ENCODE data around the gene VSIG8. TPM values are rescaled to one million over a fixed set of nuclear protein-coding genes. Genes with fewer than 3 reads are reported as not detected.
A peak's percentile ranks its signal among the peaks of the same experiment; 100 is the strongest.
"Not testable (repeated sequence)": the region's sequence is repeated elsewhere in the genome, so short reads cannot be mapped to it uniquely, and the experiment has no call there.

VSIG8 gene, protein sequence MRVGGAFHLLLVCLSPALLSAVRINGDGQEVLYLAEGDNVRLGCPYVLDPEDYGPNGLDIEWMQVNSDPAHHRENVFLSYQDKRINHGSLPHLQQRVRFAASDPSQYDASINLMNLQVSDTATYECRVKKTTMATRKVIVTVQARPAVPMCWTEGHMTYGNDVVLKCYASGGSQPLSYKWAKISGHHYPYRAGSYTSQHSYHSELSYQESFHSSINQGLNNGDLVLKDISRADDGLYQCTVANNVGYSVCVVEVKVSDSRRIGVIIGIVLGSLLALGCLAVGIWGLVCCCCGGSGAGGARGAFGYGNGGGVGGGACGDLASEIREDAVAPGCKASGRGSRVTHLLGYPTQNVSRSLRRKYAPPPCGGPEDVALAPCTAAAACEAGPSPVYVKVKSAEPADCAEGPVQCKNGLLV
- under 1 TPM in 3 of 8 experiments, not detected in 5; 0.05 to 0.24 (median 0.15) TPM for total RNA-seq

GRCh38 chr1:159862557-159862956, at the start of gene VSIG8:
Gene VSIG8, minus strand, starts transcription at chr1:159862657. Its CDS starts 136 bp downstream, at chr1:159862521.
- in situ Hi-C loops (cut with MboI; ENCODE audit: low pct_unique_long_range_greater_than_20kb in 2 of 9, low sequenced_read_pairs in 9 of 9, unreplicated experiment in 9 of 9): no loop called here
- Histone ChIP-seq H3K27ac (no peak within 1 kb of the TSS), H3K4me1 (replicated peaks in 1 of 2) (peaks cover 0 to 3% of the 10 kb centered on the region in 2 donors), H3K4me3 (no peak within 1 kb of the TSS)
- 83% methylated on average over 1 of the region's 4 CpGs; no CpG with 5 or more reads in 8 of the 10 experiments for WGBS, 10 experiments
- no peak for ATAC-seq (replicated peaks in 6 of 8)

DNA sequence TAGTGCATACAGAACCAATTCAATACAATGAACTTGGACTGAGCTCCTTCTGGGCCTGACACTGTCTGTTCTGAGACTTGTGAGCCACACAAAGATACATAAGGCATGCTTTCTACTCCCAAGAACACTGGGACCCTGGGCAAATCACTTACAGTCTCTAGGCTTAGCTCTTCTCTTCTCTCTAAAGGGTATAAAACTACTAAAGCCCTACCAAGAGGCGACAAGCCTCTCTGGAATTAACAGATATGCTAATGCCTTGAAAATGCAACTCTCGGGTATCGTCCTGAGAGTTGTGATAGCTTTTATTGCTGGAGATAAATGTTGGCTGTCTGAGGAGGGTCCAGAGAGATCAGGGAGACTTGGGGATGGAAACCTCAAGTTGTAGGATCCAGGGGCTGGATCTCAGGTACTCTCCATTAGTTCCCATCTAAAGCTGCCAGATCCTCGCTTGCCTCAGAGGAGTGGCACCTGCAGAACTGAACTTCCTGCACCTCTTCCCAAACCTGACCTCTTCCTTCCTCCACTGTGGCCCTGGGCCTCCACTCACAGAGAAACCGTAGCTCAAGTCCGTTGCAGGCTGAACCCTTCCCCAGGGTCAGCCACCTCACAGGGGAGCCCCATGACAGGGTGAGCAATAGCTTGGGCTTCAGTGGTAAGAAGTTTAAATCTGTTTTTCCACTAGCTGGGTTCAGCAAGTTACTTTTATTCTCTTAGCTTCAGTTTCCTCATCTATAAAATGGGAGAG, 49.0 kb upstream of the VSIG8 start:
- Histone ChIP-seq H3K27ac (no peak overlapping the region), H3K4me3 (no peak overlapping the region), H3K4me1 (replicated peaks in 1 of 2) (peaks cover 11 to 17% of the 10 kb centered on the region in 2 donors)
- no peak for ATAC-seq (replicated peaks in 6 of 8)
- 66 to 84% (median 82%) methylated on average over 2 to 6 of the region's 6 CpGs; no CpG with 5 or more reads in 5 of the 10 experiments for WGBS, 10 experiments
- in situ Hi-C loops (cut with MboI; ENCODE audit: low pct_unique_long_range_greater_than_20kb in 2 of 9, low sequenced_read_pairs in 9 of 9, unreplicated experiment in 9 of 9): no loop called here

GRCh38 chr1:159908031-159908940, 45.8 kb upstream of the VSIG8 start:
- Histone ChIP-seq H3K27ac (no peak overlapping the region), H3K4me3 (no peak overlapping the region), H3K4me1 (replicated peaks in 1 of 2) (peaks cover 4 to 12% of the 10 kb centered on the region in 2 donors)
- no peak for ATAC-seq (replicated peaks in 6 of 8)
- 29 to 100% (median 73%) methylated on average over 1 to 9 of the region's 9 CpGs for WGBS, 10 experiments
- in situ Hi-C loops (cut with MboI; ENCODE audit: low pct_unique_long_range_greater_than_20kb in 2 of 9, low sequenced_read_pairs in 9 of 9, unreplicated experiment in 9 of 9): no loop called here

DNA sequence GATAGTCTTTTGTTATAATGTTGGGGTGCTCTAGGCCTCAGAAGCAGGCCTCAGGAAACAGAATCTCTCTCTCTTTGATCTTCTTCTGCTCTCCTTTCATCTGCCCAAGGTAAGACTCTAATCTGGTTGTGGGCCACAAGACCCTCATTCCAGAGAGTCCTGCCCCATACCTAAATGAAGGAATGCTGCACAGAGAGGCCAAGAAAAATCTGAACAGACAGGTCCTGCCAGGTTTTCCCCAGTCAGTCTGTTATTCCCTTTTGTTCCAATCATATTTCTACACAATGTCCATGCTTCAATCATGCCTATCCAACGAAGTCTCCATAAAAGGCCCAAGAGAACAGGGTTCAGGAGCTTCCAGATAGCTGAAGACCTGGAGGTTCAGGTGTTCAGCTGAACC, 44.5 kb upstream of the VSIG8 start:
- H3K4me3 ChIP-seq: no peak overlapping the region
- H3K27ac ChIP-seq: no peak overlapping the region
- peaks cover 4 to 12% of the 10 kb centered on the region in 2 donors for H3K4me1 ChIP-seq (replicated peaks in 1 of 2)
- WGBS, 10 experiments: 40 to 80% (median 60%) methylated on average over 1 of the region's 1 CpG; no CpG with 5 or more reads in 7 of the 10 experiments
- in situ Hi-C loops (cut with MboI; ENCODE audit: low pct_unique_long_range_greater_than_20kb in 2 of 9, low sequenced_read_pairs in 9 of 9, unreplicated experiment in 9 of 9): no loop called here
- no peak for ATAC-seq (replicated peaks in 6 of 8)

- H3K27ac ChIP-seq; H3K4me3 ChIP-seq; ATAC-seq (replicated peaks in 6 of 8); in situ Hi-C loops (cut with MboI; ENCODE audit: low pct_unique_long_range_greater_than_20kb in 2 of 9, low sequenced_read_pairs in 9 of 9, unreplicated experiment in 9 of 9); H3K4me1 ChIP-seq (replicated peaks in 1 of 2): not testable (repeated sequence)
- WGBS, 10 experiments: 0 to 100% (median 82%) methylated on average over 1 to 3 of the region's 3 CpGs; no CpG with 5 or more reads in 3 of the 10 experiments
Measured at GRCh38 chr1:159904036-159904435, 41.6 kb upstream of the VSIG8 start.

- Histone ChIP-seq H3K27ac (no peak overlapping the region), H3K4me1 (replicated peaks in 1 of 2) (peaks cover 3 to 9% of the 10 kb centered on the region in 2 donors), H3K4me3 (no peak overlapping the region)
- no peak for ATAC-seq (replicated peaks in 6 of 8)
- 65 to 100% (median 90%) methylated on average over 3 of the region's 3 CpGs; no CpG with 5 or more reads in 4 of the 10 experiments for WGBS, 10 experiments
- in situ Hi-C loops (cut with MboI; ENCODE audit: low pct_unique_long_range_greater_than_20kb in 2 of 9, low sequenced_read_pairs in 9 of 9, unreplicated experiment in 9 of 9): no loop called here
Measured at GRCh38 chr1:159902541-159902940, 40.1 kb upstream of the VSIG8 start.

GRCh38 chr1:159900755-159901360, 38.4 kb upstream of the VSIG8 start:
- Histone ChIP-seq H3K27ac (no peak overlapping the region), H3K4me1 (replicated peaks in 1 of 2) (peaks cover 3 to 9% of the 10 kb centered on the region in 2 donors), H3K4me3 (no peak overlapping the region)
- 78 to 100% (median 89%) methylated on average over 1 to 2 of the region's 2 CpGs; no CpG with 5 or more reads in 6 of the 10 experiments for WGBS, 10 experiments
- ATAC-seq (replicated peaks in 6 of 8): no peak
- in situ Hi-C loops (cut with MboI; ENCODE audit: low pct_unique_long_range_greater_than_20kb in 2 of 9, low sequenced_read_pairs in 9 of 9, unreplicated experiment in 9 of 9): no loop called here

DNA sequence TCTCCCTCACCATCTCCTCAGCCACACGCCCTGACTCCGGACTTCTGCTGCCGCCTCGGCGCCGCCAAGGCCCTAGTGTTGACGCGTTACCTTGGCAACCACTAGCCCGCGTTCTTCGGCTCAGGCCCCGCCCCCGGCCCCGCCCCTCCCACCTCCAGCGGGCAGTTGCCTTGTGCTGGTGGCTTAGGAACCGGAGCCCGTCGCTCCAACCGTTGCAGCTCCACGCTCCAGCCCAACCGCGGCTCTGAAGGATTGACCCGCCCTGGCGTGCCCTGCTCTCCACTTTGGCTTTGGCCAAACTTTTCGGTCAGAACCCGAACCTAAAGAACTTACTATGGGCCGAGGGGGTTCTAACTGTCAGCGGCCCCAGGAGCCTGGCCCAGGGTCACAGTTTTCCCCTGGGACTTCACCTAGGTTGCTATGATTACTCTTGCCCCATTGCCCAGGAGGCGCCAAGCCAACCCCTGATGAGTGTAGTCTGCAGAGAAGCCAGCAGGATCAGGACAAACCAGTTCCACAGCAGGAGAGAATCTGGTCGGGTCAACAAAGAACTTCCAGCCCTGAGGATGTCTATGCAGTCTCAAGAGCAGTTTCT, 37.7 kb upstream of the VSIG8 start, which contains the start of gene CFAP45:
CFAP45 (minus strand) TSS at position 80 of the 595 bp plus-strand sequence; CDS start at position 13, 67 bp downstream.
- ATAC-seq (replicated peaks in 6 of 8): peak; percentile 92 to 99 (median 97)
- Histone ChIP-seq H3K27ac (no peak within 1 kb of the TSS), H3K4me3 (peak within 1 kb of the TSS in 2 of 5 donors; percentile 9 to 25), H3K4me1 (replicated peaks in 1 of 2) (peaks cover 3 to 9% of the 10 kb centered on the region in 2 donors)
- 20 to 72% (median 41%) methylated on average over 1 to 4 of the region's 30 CpGs; no CpG with 5 or more reads in 2 of the 10 experiments for WGBS, 10 experiments
- in situ Hi-C loops (cut with MboI; ENCODE audit: low pct_unique_long_range_greater_than_20kb in 2 of 9, low sequenced_read_pairs in 9 of 9, unreplicated experiment in 9 of 9): no loop called here

DNA sequence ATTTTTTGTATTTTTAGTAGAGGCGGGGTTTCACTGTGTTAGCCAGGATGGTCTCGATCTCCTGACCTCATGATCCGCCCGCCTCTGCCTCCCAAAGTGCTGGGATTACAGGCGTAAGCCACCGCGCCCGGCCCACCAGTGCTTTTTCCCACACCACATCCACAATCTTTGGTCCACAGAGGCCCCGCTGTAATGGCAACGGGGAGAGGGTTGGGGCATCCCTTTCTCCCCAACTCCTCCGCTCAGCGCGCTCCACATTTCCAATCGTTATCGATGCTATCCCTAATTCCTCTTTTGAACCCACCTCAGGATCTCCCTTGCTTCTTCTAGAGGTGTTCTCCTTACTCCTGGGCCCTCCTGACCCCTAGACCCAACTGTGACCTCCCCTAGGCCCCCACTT, 37.2 kb upstream of the VSIG8 start:
- not testable (repeated sequence) for ATAC-seq (replicated peaks in 6 of 8); H3K27ac ChIP-seq; H3K4me1 ChIP-seq (replicated peaks in 1 of 2)
- no CpG with 5 or more reads among the region's 15 CpGs for WGBS, 10 experiments
- in situ Hi-C loops (cut with MboI; ENCODE audit: low pct_unique_long_range_greater_than_20kb in 2 of 9, low sequenced_read_pairs in 9 of 9, unreplicated experiment in 9 of 9): loop anchor here in 4 of 9 experiments (10.0 to 25.0 kb wide), 3 partner anchors 95 to 112 kb away; partner anchors contain the start of genes DUSP23 (in 2 of the 4) and FCRL6 (in 1 of the 4)
- peak overlapping the region in 2 of 5 donors; percentile 9 to 25 for H3K4me3 ChIP-seq

- Histone ChIP-seq H3K4me3 (no peak overlapping the region), H3K27ac (no peak overlapping the region), H3K4me1 (replicated peaks in 1 of 2) (peaks cover 3 to 9% of the 10 kb centered on the region in 2 donors)
- 60 to 94% (median 77%) methylated on average over 1 to 3 of the region's 3 CpGs; no CpG with 5 or more reads in 4 of the 10 experiments for WGBS, 10 experiments
- ATAC-seq (replicated peaks in 6 of 8): no peak
- in situ Hi-C loops (cut with MboI; ENCODE audit: low pct_unique_long_range_greater_than_20kb in 2 of 9, low sequenced_read_pairs in 9 of 9, unreplicated experiment in 9 of 9): loop anchor here in 4 of 9 experiments (10.0 to 25.0 kb wide), 3 partner anchors 94 to 111 kb away; partner anchors contain the start of genes DUSP23 (in 2 of the 4) and FCRL6 (in 1 of the 4)
Measured at GRCh38 chr1:159898527-159898926, 36.1 kb upstream of the VSIG8 start.

DNA sequence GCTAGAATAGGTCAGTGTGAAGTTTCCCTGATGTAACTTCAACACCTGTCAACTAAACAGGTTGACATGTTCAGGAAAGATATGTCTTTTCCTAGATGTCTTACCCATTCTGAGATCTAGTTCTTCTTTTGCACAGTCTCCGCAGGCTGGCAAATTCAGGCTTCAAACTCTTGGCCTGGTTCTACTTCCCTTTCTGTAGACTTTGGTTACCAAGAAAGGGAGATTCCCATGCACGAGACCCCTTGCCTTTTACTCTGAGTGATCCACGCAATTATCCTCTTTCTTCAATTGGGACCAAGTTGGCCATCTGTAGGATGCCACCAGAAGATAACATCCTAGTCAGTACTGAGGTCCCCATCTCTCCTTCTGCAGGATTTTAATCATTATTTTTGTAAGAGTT, 35.5 kb upstream of the VSIG8 start:
- Histone ChIP-seq H3K4me3 (no peak overlapping the region), H3K4me1 (replicated peaks in 1 of 2) (peaks cover 3 to 9% of the 10 kb centered on the region in 2 donors), H3K27ac (no peak overlapping the region)
- ATAC-seq (replicated peaks in 6 of 8): no peak
- in situ Hi-C loops (cut with MboI; ENCODE audit: low pct_unique_long_range_greater_than_20kb in 2 of 9, low sequenced_read_pairs in 9 of 9, unreplicated experiment in 9 of 9): loop anchor here in 4 of 9 experiments (10.0 to 25.0 kb wide), 3 partner anchors 93 to 111 kb away; partner anchors contain the start of genes DUSP23 (in 2 of the 4) and FCRL6 (in 1 of the 4)
- 71 to 100% (median 83%) methylated on average over 1 to 3 of the region's 3 CpGs; no CpG with 5 or more reads in 2 of the 10 experiments for WGBS, 10 experiments
